Astrocyte (in vitro differentiated cells and primary cell): ENCODE data around the gene SHROOM3. TPM values are rescaled to one million over a fixed set of nuclear protein-coding genes. Genes with fewer than 3 reads are reported as not detected.
"Not testable (repeated sequence)": the region's sequence is repeated elsewhere in the genome, so short reads cannot be mapped to it uniquely, and the experiment has no call there.

ENCODE experiments used
- DNase-seq: peaks from one replicate; pipeline ENCODE4 v3.0.0-alpha.2; 2010; ENCODE audit warnings: low read depth
- FAIRE-seq: peaks from 2 replicates; lab custom pipeline; 2011; peaks lifted over from hg19 to GRCh38; lab: Jason Lieb, UNC
- H2AFZ ChIP-seq: 2 replicates; pipeline ENCODE4 v1.6.0; 2012; ENCODE audit warnings: low read depth, low read length, inconsistent platforms
- H3K27ac ChIP-seq: 2 replicates; pipeline ENCODE4 v1.5.1; 2011; ENCODE audit warnings: low read depth, low read length, inconsistent platforms
- H3K27me3 ChIP-seq: 2 replicates; pipeline ENCODE4 v1.6.0; 2011; ENCODE audit warnings: low read length, inconsistent platforms; ENCODE audit not compliant: insufficient read depth
- H3K36me3 ChIP-seq: 2 replicates; pipeline ENCODE4 v1.5.1; 2011; ENCODE audit warnings: low read length, inconsistent platforms; ENCODE audit not compliant: insufficient read depth
- H3K4me1 ChIP-seq: 2 replicates; pipeline ENCODE4 v1.5.1; 2011; ENCODE audit warnings: low read length, inconsistent platforms; ENCODE audit not compliant: insufficient read depth
- H3K4me2 ChIP-seq: 2 replicates; pipeline ENCODE4 v1.6.0; 2012; ENCODE audit warnings: low read length, inconsistent platforms
- H3K4me3 ChIP-seq: 2 replicates; pipeline ENCODE4 v1.5.1; 2011; ENCODE audit warnings: low read depth, mild to moderate bottlenecking, low read length, inconsistent platforms; ENCODE audit not compliant: insufficient read depth
- H3K79me2 ChIP-seq: 2 replicates; pipeline ENCODE4 v1.6.0; 2012; ENCODE audit warnings: mild to moderate bottlenecking, low read length, inconsistent platforms; ENCODE audit not compliant: insufficient read depth
- H3K9ac ChIP-seq: 2 replicates; pipeline ENCODE4 v1.6.0; 2012; ENCODE audit warnings: mild to moderate bottlenecking, low read length, inconsistent platforms
- H3K9me3 ChIP-seq: 2 replicates; pipeline ENCODE4 v1.5.1; 2012; ENCODE audit warnings: low read depth, mild to moderate bottlenecking, low read length, inconsistent platforms; ENCODE audit not compliant: insufficient read depth
- H4K20me1 ChIP-seq: 2 replicates; pipeline ENCODE4 v1.6.0; 2012; ENCODE audit warnings: low read length, inconsistent platforms; ENCODE audit not compliant: insufficient read depth
- H3K27ac Mint-ChIP-seq: one replicate; pipeline ENCODE4 v1.8.0; 2021; ENCODE audit warnings: mild to moderate bottlenecking, mixed read lengths; ENCODE audit not compliant: unreplicated experiment
- H3K27me3 Mint-ChIP-seq: one replicate; pipeline ENCODE4 v1.8.0; 2021; ENCODE audit warnings: low read depth, mixed read lengths; ENCODE audit not compliant: unreplicated experiment
- H3K36me3 Mint-ChIP-seq: one replicate; pipeline ENCODE4 v1.8.0; 2021; ENCODE audit warnings: low read depth, mixed read lengths; ENCODE audit not compliant: unreplicated experiment
- H3K4me1 Mint-ChIP-seq: one replicate; pipeline ENCODE4 v1.8.0; 2021; ENCODE audit warnings: low read depth, mixed read lengths; ENCODE audit not compliant: unreplicated experiment
- H3K4me3 Mint-ChIP-seq: one replicate; pipeline ENCODE4 v1.8.0; 2021; ENCODE audit warnings: mild to moderate bottlenecking, moderate library complexity, mixed read lengths; ENCODE audit not compliant: unreplicated experiment
- H3K9me3 Mint-ChIP-seq: one replicate; pipeline ENCODE4 v1.8.0; 2021; ENCODE audit warnings: mild to moderate bottlenecking, mixed read lengths; ENCODE audit not compliant: unreplicated experiment
- EZH2 ChIP-seq: IDR thresholded peaks from 2 replicates; pipeline ENCODE4 v1.6.1; 2012; ENCODE audit warnings: mild to moderate bottlenecking, low read length, inconsistent platforms; ENCODE audit not compliant: insufficient read depth
- total RNA-seq: library from RNA; stranded (reverse); gene quantifications from 2 replicates; pipeline ENCODE4 v1.2.1, GENCODE V29; 2021
- TF ChIP-seq, protein P1 (sequence below): IDR thresholded peaks from 2 replicates; pipeline ENCODE4 v1.5.1; 2011; ENCODE audit warnings: low read depth, mild to moderate bottlenecking, inconsistent platforms, low read length, moderate library complexity; ENCODE audit not compliant: insufficient read depth

The SHROOM3 gene
- total RNA-seq, 1 donor from 2014 or later: 64.6 TPM

DNA sequence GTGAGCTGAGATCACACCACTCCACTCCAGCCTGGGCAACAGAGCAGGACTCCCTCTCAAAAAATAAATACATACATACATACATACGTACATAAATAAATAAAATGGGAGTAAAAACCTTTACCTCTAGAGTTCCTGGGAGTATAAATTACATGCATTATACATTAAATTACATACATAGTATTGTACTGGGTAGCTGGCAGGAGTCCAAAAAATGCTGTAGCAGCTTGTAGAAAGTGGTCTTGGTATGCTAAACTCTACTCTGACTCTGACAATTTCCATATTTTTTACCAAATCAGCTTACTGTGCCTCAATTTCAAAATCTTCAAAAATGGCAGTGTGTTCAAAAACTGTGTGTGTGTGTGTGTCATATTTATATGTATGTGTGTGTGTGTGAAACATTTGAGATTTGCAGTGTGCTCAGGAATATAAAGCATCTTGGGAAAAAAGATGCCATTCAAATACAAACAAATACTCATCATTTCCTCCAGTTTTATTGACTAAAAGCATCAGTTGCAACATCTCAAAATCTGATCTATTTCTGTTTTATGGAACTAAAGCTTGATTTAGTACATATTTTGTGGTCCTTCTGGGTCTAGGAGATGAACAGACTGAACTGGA, 171.7 kb downstream of the SHROOM3 start:
- Histone ChIP-seq H2AFZ (no peak overlapping the region), H3K4me2 (peak overlapping the region; percentile 43), H3K4me1 (peaks cover 36% of the 10 kb centered on the region), H3K9me3 (no peaks in the 10 kb centered on the region), H3K27ac (peak overlapping the region; percentile 27), H3K27me3 (no peaks in the 10 kb centered on the region), H3K4me3 (no peak overlapping the region), H3K9ac (peak overlapping the region; percentile 4), H4K20me1 (no peaks in the 10 kb centered on the region), H3K79me2 (no peaks in the 10 kb centered on the region), H3K36me3 (no peaks in the 10 kb centered on the region)
- peak; percentile 37 for FAIRE-seq
- peak overlapping the region; percentile 2 for H3K4me3 Mint-ChIP-seq
- no peaks in the 10 kb centered on the region for H3K9me3 Mint-ChIP-seq
- peaks cover 8% of the 10 kb centered on the region for H3K36me3 Mint-ChIP-seq
- H3K27ac Mint-ChIP-seq: peak overlapping the region; percentile 92
- DNase-seq: no peak
- no peak for TF ChIP-seq EZH2
- TF ChIP-seq, protein P1, sequence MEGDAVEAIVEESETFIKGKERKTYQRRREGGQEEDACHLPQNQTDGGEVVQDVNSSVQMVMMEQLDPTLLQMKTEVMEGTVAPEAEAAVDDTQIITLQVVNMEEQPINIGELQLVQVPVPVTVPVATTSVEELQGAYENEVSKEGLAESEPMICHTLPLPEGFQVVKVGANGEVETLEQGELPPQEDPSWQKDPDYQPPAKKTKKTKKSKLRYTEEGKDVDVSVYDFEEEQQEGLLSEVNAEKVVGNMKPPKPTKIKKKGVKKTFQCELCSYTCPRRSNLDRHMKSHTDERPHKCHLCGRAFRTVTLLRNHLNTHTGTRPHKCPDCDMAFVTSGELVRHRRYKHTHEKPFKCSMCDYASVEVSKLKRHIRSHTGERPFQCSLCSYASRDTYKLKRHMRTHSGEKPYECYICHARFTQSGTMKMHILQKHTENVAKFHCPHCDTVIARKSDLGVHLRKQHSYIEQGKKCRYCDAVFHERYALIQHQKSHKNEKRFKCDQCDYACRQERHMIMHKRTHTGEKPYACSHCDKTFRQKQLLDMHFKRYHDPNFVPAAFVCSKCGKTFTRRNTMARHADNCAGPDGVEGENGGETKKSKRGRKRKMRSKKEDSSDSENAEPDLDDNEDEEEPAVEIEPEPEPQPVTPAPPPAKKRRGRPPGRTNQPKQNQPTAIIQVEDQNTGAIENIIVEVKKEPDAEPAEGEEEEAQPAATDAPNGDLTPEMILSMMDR: no peak
- H3K4me1 Mint-ChIP-seq: peaks cover 62% of the 10 kb centered on the region
- H3K27me3 Mint-ChIP-seq: no peaks in the 10 kb centered on the region

DNA sequence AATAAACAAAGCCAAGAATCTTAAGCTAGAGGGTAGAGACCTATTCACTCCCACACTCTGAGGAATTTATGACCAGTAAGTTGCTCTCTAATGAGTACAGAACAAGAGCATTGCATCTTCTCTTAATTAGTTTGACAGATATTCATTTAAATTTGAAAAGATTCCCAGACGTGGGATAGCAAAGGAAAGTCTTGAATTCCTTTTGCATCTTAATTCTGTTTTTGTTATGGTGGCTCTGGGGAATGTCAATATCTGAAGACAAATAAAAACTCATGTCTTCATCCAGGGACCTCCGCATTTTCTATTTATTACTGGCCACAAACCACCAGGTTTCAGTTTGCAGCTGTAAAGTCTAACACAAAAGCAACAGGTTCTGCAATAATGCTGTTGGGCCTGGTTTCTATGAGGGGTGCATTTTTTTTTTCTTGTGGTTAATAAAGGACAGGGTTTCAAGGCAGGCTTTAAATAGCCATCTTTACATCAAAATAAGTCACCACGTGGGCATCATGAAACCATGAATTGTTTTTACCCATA, 172.3 kb downstream of the SHROOM3 start:
- Mint-ChIP-seq H3K36me3 (peaks cover 8% of the 10 kb centered on the region), H3K4me3 (peak overlapping the region; percentile 2), H3K4me1 (peaks cover 64% of the 10 kb centered on the region), H3K27ac (peak overlapping the region; percentile 92), H3K9me3 (no peaks in the 10 kb centered on the region), H3K27me3 (no peaks in the 10 kb centered on the region)
- Histone ChIP-seq H4K20me1 (no peaks in the 10 kb centered on the region), H3K79me2 (no peaks in the 10 kb centered on the region), H3K36me3 (no peaks in the 10 kb centered on the region), H3K4me1 (peaks cover 35% of the 10 kb centered on the region), H3K27ac (peak overlapping the region; percentile 27), H3K27me3 (no peaks in the 10 kb centered on the region), H3K4me3 (no peak overlapping the region), H3K9me3 (no peaks in the 10 kb centered on the region), H3K9ac (no peak overlapping the region), H2AFZ (no peak overlapping the region), H3K4me2 (peak overlapping the region; percentile 43)
- TF ChIP-seq, protein P1: no peak
- TF ChIP-seq EZH2: no peak
- FAIRE-seq (peak; percentile 56), DNase-seq (peak; percentile 73)

DNA sequence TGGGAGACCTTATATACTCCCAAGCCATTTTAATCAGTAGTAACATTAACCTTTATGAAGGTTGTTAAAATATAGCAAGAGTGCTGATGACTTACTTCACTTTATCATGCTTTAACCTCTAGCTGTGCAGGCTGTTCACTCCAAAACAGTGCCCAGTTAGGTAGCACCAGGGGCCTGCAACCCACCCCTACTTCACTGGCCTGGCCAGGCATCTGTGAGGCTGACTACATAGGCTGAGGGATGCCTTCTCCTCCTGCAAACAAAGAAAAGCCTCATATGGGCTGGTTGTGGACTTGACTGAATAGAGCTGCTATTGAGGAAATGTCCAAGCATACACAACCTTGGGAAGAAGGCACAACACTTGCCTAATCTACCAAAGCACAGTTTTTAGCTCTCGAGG, 172.8 kb downstream of the SHROOM3 start:
- Mint-ChIP-seq H3K4me3 (no peak overlapping the region), H3K27me3 (no peaks in the 10 kb centered on the region), H3K4me1 (peaks cover 64% of the 10 kb centered on the region), H3K36me3 (peaks cover 9% of the 10 kb centered on the region), H3K27ac (peak overlapping the region; percentile 60), H3K9me3 (no peaks in the 10 kb centered on the region)
- FAIRE-seq: no peak
- H3K4me1 ChIP-seq: peaks cover 35% of the 10 kb centered on the region
- H3K27me3 ChIP-seq: no peaks in the 10 kb centered on the region
- TF ChIP-seq, protein P1: no peak
- no peak for TF ChIP-seq EZH2
- no peaks in the 10 kb centered on the region for H3K9me3 ChIP-seq
- H2AFZ ChIP-seq: no peak overlapping the region
- peak overlapping the region; percentile 4 for H3K27ac ChIP-seq
- H3K4me3 ChIP-seq: no peak overlapping the region
- H4K20me1 ChIP-seq: no peaks in the 10 kb centered on the region
- H3K36me3 ChIP-seq: no peaks in the 10 kb centered on the region
- H3K9ac ChIP-seq: no peak overlapping the region
- peak overlapping the region; percentile 43 for H3K4me2 ChIP-seq
- no peaks in the 10 kb centered on the region for H3K79me2 ChIP-seq
- no peak for DNase-seq

DNA sequence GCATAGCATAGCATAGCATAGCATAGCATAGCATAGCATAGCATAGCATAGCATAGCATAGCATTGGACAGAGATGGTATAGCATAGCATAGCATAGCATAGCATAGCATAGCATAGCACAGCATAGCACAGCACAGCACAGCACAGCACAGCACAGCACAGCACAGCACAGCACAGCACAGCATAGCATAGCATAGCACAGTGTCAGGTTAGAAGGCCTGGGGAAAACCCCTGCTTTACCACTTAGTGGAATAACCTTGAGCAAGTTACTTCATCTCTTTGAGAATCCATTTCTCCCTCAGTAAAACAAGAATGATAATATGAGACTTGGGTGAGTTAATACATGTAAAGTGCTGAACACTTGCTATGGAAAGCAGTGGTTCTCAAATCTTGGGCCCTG, 173.5 kb downstream of the SHROOM3 start:
- peaks cover 64% of the 10 kb centered on the region for H3K4me1 Mint-ChIP-seq

More for the DNA sequence above, 173.5 kb downstream of the SHROOM3 start:
- not testable (repeated sequence) for H3K36me3 ChIP-seq, H3K9ac ChIP-seq, H3K4me3 Mint-ChIP-seq, DNase-seq, H3K4me2 ChIP-seq, H4K20me1 ChIP-seq, H2AFZ ChIP-seq, H3K4me3 ChIP-seq, H3K36me3 Mint-ChIP-seq, H3K9me3 Mint-ChIP-seq, H3K27me3 ChIP-seq, FAIRE-seq, H3K9me3 ChIP-seq, H3K27ac ChIP-seq, H3K27me3 Mint-ChIP-seq, H3K79me2 ChIP-seq
- H3K27ac Mint-ChIP-seq: peak overlapping the region; percentile 66
- H3K4me1 ChIP-seq: peaks cover 35% of the 10 kb centered on the region
